GM12873 (cell line): ENCODE results near the gene CDKAL1.

Source experiments
- CTCF ChIP-seq: IDR thresholded peaks from 2 replicates; pipeline ENCODE4 v1.5.1; 2012; ENCODE audit warnings: low read depth, mild to moderate bottlenecking, moderate library complexity, low read length, control low read depth; ENCODE audit not compliant: insufficient read depth; ENCODE audit errors: missing control alignments

Gene CDKAL1

GRCh38 chr6:21039926-21040325 lies 505.7 kb downstream of the CDKAL1 start:
- TF ChIP-seq CTCF, result no peak

GRCh38 chr6:21045135-21045700 lies 511.0 kb downstream of the CDKAL1 start:
- TF ChIP-seq CTCF, result no peak

GRCh38 chr6:21046276-21046675 lies 512.0 kb downstream of the CDKAL1 start:
- TF ChIP-seq CTCF, result no peak

- TF ChIP-seq CTCF, result no peak
Measured at GRCh38 chr6:21048047-21048446, 513.8 kb downstream of the CDKAL1 start.

GRCh38 chr6:21049148-21049547 lies 514.9 kb downstream of the CDKAL1 start:
- TF ChIP-seq CTCF, result no peak

- no peak for TF ChIP-seq CTCF
Measured at GRCh38 chr6:21049572-21049971, 515.3 kb downstream of the CDKAL1 start.

- TF ChIP-seq CTCF, result no peak
Measured at GRCh38 chr6:21050935-21051334, 516.7 kb downstream of the CDKAL1 start.
